ENCODE data around the gene NRAP. TPM values are rescaled to one million over a fixed set of nuclear protein-coding genes. Genes with fewer than 3 reads are reported as not detected.

The NRAP gene
- total RNA-seq, 4 donors from 2014 or later = under 0.01 TPM; not detected in 3

DNA sequence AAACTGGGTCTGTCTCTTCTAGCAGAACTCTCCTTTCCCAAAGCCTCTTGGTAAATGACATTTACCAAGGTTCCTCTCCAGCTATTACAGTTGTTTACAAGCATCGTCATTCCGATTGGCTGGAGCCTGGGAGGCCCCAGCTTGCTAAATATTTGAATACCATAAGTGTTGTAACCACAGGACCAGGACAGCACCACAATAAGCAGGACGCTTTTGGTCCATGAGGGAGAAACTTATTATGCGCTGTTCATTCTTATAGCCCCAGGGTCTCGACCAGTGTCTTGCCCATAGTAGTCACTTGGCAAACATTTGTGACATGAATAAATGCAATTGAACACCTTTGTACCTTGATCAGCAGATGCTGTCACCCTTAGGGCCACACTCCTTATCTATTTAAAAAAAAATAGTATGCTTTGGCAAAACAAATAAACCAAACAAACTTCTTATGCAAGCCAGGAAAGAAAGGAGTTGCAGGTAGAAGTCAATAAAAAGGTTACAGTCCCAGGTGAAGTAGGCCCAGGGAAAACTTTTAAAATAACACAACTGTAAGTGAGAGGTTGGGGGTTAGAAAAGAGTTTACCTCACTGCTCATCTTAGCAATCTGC, 32.8 kb downstream of the NRAP start:
- Histone ChIP-seq H3K36me3 (no peaks in the 10 kb centered on the region), H3K4me3 (no peak overlapping the region), H3K27ac (no peak overlapping the region), H3K9me3 (peaks cover 0 to 8% (median 0%) of the 10 kb centered on the region in 4 donors), H3K4me1 (no peaks in the 10 kb centered on the region), H3K27me3 (no peaks in the 10 kb centered on the region)
- TF ChIP-seq EP300 (IDR thresholded peaks at IDR 0.05) (no peak), POLR2A (IDR thresholded peaks at IDR 0.05) (no peak), CTCF (IDR thresholded peaks at IDR 0.05) (no peak)
- 92 to 96% methylated on average over 5 of the region's 5 CpGs for WGBS, 2 donors
- DNase-seq (ENCODE audit: low spot score in 2 of 2) = no peak

DNA sequence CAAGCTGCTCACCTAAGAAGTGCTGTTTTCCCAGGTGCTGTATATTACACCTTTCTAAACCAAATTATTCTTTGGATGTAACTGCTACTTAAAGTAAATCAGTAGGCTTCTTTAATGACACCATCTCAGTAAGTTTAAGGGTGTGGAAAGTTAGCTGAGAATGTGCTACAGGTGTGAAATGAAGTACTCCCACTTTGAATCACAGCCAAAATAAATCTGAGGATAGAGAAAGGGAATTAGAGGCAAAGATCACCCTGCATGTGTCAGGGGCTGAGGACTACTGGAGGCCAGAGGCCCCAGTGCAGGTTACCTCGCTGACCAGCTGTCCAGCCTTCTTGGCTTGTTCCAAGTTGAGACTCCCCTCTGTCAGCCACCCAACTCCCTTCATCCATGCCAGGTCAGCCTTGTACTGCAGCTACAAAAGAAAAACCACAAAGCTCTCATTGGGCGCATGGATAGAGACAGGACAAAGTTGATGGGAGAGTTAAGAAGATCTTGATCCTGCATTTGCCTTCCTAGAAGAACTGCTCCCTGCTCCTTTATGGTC, 35.2 kb downstream of the NRAP start:
- 81 to 94% methylated on average over 2 of the region's 2 CpGs for WGBS, 2 donors
- Histone ChIP-seq H3K9me3 (no peaks in the 10 kb centered on the region), H3K27ac (no peak overlapping the region), H3K36me3 (no peaks in the 10 kb centered on the region), H3K4me3 (no peak overlapping the region), H3K4me1 (no peaks in the 10 kb centered on the region), H3K27me3 (peaks cover 0 to 12% of the 10 kb centered on the region in 2 donors)
- no peak for DNase-seq (ENCODE audit: low spot score in 2 of 2)
- no peak for TF ChIP-seq EP300 (IDR thresholded peaks at IDR 0.05)
- no peak for TF ChIP-seq POLR2A (IDR thresholded peaks at IDR 0.05)
- no peak for TF ChIP-seq CTCF (IDR thresholded peaks at IDR 0.05)

- Histone ChIP-seq H3K9me3 (no peaks in the 10 kb centered on the region), H3K4me1 (no peaks in the 10 kb centered on the region), H3K27me3 (peaks cover 0 to 12% of the 10 kb centered on the region in 2 donors), H3K36me3 (no peaks in the 10 kb centered on the region), H3K27ac (no peak overlapping the region), H3K4me3 (no peak overlapping the region)
- TF ChIP-seq CTCF (IDR thresholded peaks at IDR 0.05) (no peak), EP300 (IDR thresholded peaks at IDR 0.05) (no peak), POLR2A (IDR thresholded peaks at IDR 0.05) (no peak)
- WGBS, 2 donors = 53 to 60% methylated on average over 6 of the region's 6 CpGs
- DNase-seq (ENCODE audit: low spot score in 2 of 2) = no peak
Observed at GRCh38 chr10:113627836-113628235, 36.0 kb downstream of the NRAP start.

DNA sequence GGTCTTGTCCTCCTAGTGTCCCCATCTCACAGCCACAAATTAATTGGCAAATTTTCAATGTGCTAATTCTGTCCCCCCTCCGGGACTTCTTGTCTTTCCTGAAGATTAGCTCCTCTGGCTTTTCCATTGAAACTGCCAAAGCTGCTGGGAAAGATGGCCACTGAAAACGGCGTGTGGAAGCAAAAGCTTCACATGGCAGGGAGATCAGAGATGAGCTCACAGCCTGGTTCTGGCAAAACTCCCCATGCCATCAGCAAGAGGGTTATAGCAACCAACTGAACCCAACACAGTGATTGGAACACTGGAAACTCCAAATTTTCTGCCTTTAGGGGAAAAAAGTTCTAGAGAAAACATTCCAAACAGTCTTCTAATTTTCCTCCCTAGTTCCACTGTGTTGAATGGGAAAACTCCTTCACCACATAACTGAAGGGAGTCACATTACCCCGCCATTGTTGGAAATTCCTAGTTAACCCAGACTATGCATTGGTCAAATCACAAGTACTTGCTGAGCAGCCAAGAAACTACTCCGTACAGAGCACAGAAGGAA, 37.0 kb downstream of the NRAP start:
- Histone ChIP-seq H3K27me3 (peaks cover 0 to 12% of the 10 kb centered on the region in 2 donors), H3K4me3 (no peak overlapping the region), H3K36me3 (no peaks in the 10 kb centered on the region), H3K27ac (no peak overlapping the region), H3K9me3 (no peaks in the 10 kb centered on the region), H3K4me1 (no peaks in the 10 kb centered on the region)
- WGBS, 2 donors = 57 to 63% methylated on average over 5 of the region's 5 CpGs
- no peak for DNase-seq (ENCODE audit: low spot score in 2 of 2)
- TF ChIP-seq CTCF (IDR thresholded peaks at IDR 0.05) = no peak
- no peak for TF ChIP-seq POLR2A (IDR thresholded peaks at IDR 0.05)
- no peak for TF ChIP-seq EP300 (IDR thresholded peaks at IDR 0.05)

DNA sequence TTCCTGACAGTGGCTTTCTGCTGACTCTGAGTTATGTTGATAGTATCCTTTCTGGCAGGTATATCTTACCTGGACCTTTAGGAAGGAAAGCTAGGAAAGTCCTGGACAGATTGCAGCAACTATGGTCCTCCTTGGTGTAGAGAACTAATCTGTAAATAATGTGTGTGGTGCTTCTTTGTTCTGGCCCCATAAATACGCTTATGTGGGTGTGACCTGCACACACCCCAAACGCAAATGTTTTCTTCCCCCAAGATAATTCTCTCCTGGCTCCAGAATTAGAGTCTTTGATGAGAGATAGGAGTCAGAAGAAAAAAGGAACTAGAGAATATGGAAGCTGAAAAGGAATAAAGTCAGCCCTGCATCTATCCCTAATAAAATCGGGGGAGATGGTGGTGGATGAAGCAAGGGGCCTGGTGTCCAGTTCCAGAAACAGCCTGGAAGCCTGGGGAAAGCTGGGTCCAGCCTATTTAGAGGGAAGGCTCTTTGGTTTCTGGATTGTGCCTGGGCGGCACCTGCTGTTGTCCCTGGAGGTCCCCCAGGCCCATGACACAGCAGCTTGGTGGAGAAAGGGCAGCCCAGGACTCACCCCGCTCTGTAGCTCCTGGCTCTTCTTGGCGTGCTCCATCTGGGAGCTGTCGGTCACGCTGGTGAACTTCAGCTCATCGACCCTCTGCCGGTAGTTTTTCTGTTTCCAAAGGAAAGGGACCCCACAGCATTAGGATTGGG, 38.2 kb downstream of the NRAP start:
- Histone ChIP-seq H3K4me3 (no peak overlapping the region), H3K36me3 (no peaks in the 10 kb centered on the region), H3K4me1 (no peaks in the 10 kb centered on the region), H3K27ac (no peak overlapping the region), H3K9me3 (no peaks in the 10 kb centered on the region), H3K27me3 (peaks cover 0 to 12% of the 10 kb centered on the region in 2 donors)
- DNase-seq (ENCODE audit: low spot score in 2 of 2) = no peak
- WGBS, 2 donors = 77 to 82% methylated on average over 10 of the region's 10 CpGs
- no peak for TF ChIP-seq POLR2A (IDR thresholded peaks at IDR 0.05)
- no peak for TF ChIP-seq EP300 (IDR thresholded peaks at IDR 0.05)
- no peak for TF ChIP-seq CTCF (IDR thresholded peaks at IDR 0.05)
